ENCODE results near the gene KIAA0040.

Gene KIAA0040

GRCh38 chr1:175200678-175201521, 8.3 kb upstream of the KIAA0040 start:
- no peak for DNase-seq

- no peak for DNase-seq
Measured at GRCh38 chr1:175198332-175198731, 5.8 kb upstream of the KIAA0040 start.

GRCh38 chr1:175197531-175197930, 5.0 kb upstream of the KIAA0040 start:
- DNase-seq, result peak; percentile 18

GRCh38 chr1:175195798-175196197, 3.2 kb upstream of the KIAA0040 start:
- no peak for DNase-seq

- no peak for DNase-seq
Measured at GRCh38 chr1:175195281-175195680, 2.7 kb upstream of the KIAA0040 start.

- DNase-seq, result no peak
Measured at GRCh38 chr1:175193527-175193910, 943 bp upstream of the KIAA0040 start.

- peak; percentile 76 for DNase-seq
Measured at GRCh38 chr1:175192111-175192629, 406 bp downstream of the KIAA0040 start.

GRCh38 chr1:175191659-175192058, 917 bp downstream of the KIAA0040 start:
- DNase-seq, result peak; percentile 76

GRCh38 chr1:175188936-175189335, 3.6 kb downstream of the KIAA0040 start:
- peak; percentile 94 for DNase-seq

- no peak for DNase-seq
Measured at GRCh38 chr1:175186433-175187160, 6.0 kb downstream of the KIAA0040 start.

- no peak for DNase-seq
Measured at GRCh38 chr1:175185903-175186302, 6.7 kb downstream of the KIAA0040 start.

- no peak for DNase-seq
Measured at GRCh38 chr1:175183586-175183985, 9.0 kb downstream of the KIAA0040 start.

- DNase-seq, result peak; percentile 24
Measured at GRCh38 chr1:175182201-175182746, 10.3 kb downstream of the KIAA0040 start.

- no peak for DNase-seq
Measured at GRCh38 chr1:175179837-175180590, 12.6 kb downstream of the KIAA0040 start.

GRCh38 chr1:175178456-175178855, 14.1 kb downstream of the KIAA0040 start:
- DNase-seq, result no peak

- DNase-seq, result no peak
Measured at GRCh38 chr1:175178056-175178455, 14.5 kb downstream of the KIAA0040 start.

- no peak for DNase-seq
Measured at GRCh38 chr1:175176246-175176645, 16.3 kb downstream of the KIAA0040 start.

GRCh38 chr1:175174309-175175102, 18.1 kb downstream of the KIAA0040 start:
- DNase-seq, result no peak

GRCh38 chr1:175173531-175173930, 19.0 kb downstream of the KIAA0040 start:
- no peak for DNase-seq

GRCh38 chr1:175172503-175172902, 20.1 kb downstream of the KIAA0040 start:
- no peak for DNase-seq

- peak; percentile 49 for DNase-seq
Measured at GRCh38 chr1:175171036-175171913, 21.3 kb downstream of the KIAA0040 start.
